BE2C (cell line): Measurements from ENCODE around the gene IFT88.

Source experiments
- DNase-seq: peaks from one replicate; pipeline ENCODE4 v3.0.0-alpha.2; 2020
- H3K27me3 ChIP-seq: fragments of 250-450 bp; sonication (Bioruptor Pico); 2 replicates; pipeline ENCODE4 v1.5.1; 2020; ENCODE audit warnings: mild to moderate bottlenecking
- H3K36me3 ChIP-seq: fragments of 250-450 bp; sonication (Bioruptor Pico); 2 replicates; pipeline ENCODE4 v1.5.1; 2020; ENCODE audit warnings: mild to moderate bottlenecking
- H3K4me1 ChIP-seq: fragments of 250-450 bp; sonication (Bioruptor Pico); 2 replicates; pipeline ENCODE4 v1.5.1; 2020
- H3K4me3 ChIP-seq: 2 replicates; pipeline ENCODE4 v1.5.1; 2011; ENCODE audit warnings: low read depth, low read length
- H3K9me3 ChIP-seq: fragments of 250-450 bp; sonication (Bioruptor Pico); 2 replicates; pipeline ENCODE4 v1.5.1; 2020
- TF ChIP-seq, protein P1 (sequence below): IDR thresholded peaks from 2 replicates; pipeline ENCODE4 v1.5.1; 2012; ENCODE audit warnings: mild to moderate bottlenecking, low read depth, low read length

Gene IFT88

DNA sequence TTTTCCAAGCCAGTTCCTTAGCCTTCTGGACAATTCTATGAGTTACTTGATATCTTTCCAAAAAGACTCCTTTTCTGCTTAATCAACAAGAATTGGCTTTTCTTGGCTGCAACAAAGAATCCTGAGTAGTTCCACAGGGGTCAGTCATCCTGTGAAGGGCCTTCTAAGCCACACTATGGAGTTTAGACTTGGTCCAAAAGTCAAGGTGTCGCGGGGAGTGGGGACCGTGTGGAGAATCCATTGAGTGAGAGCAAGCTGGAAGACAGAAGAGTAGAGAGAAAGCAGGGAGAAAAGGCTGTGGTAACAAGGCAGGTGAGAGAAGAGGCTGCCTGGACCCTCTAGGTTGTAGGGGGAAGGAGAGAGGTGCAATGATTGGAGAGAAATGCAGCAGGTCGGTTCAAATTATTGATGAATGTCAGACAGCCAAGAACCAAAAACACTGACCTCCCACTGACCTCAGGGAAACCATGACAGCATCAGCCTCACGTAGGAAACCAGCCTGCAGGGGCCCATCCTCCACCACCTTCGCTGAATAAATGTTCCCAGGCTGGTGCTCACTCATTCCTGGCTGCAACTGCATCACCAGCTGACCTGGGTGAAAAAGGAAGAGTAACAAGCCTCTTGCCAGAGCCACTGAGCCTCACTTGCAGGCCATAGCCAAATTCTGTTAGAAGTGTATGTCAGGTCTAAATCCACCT is 7.1 kb upstream of the IFT88 start:
- Histone ChIP-seq H3K36me3 (no peaks in the 10 kb centered on the region), H3K9me3 (no peaks in the 10 kb centered on the region), H3K4me1 (no peaks in the 10 kb centered on the region), H3K27me3 (no peaks in the 10 kb centered on the region), H3K4me3 (no peak overlapping the region)
- TF ChIP-seq, protein P1, sequence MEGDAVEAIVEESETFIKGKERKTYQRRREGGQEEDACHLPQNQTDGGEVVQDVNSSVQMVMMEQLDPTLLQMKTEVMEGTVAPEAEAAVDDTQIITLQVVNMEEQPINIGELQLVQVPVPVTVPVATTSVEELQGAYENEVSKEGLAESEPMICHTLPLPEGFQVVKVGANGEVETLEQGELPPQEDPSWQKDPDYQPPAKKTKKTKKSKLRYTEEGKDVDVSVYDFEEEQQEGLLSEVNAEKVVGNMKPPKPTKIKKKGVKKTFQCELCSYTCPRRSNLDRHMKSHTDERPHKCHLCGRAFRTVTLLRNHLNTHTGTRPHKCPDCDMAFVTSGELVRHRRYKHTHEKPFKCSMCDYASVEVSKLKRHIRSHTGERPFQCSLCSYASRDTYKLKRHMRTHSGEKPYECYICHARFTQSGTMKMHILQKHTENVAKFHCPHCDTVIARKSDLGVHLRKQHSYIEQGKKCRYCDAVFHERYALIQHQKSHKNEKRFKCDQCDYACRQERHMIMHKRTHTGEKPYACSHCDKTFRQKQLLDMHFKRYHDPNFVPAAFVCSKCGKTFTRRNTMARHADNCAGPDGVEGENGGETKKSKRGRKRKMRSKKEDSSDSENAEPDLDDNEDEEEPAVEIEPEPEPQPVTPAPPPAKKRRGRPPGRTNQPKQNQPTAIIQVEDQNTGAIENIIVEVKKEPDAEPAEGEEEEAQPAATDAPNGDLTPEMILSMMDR, result no peak
- no peak for DNase-seq

DNA sequence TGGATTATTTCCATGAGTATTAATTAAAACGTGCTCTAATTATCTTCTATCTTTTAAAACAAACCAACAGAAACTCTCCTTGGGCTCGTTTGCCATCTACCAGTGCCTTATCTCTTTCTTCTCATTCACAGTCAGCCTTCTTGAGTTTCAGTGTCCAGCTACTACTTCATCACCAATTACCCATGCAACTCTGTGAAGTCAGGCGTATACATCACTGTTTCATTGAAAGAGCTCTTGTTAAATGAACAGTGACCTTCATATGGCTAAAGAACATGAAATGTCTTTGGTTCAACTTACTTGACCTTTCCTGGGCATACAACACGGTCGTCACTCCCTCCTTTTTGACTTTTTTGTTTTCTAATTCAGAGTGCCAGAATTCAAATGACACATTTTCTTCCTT is 5.2 kb upstream of the IFT88 start:
- Histone ChIP-seq H3K27me3 (no peaks in the 10 kb centered on the region), H3K4me3 (no peak overlapping the region), H3K36me3 (no peaks in the 10 kb centered on the region), H3K9me3 (no peaks in the 10 kb centered on the region), H3K4me1 (no peaks in the 10 kb centered on the region)
- TF ChIP-seq, protein P1, result no peak
- DNase-seq, result no peak

DNA sequence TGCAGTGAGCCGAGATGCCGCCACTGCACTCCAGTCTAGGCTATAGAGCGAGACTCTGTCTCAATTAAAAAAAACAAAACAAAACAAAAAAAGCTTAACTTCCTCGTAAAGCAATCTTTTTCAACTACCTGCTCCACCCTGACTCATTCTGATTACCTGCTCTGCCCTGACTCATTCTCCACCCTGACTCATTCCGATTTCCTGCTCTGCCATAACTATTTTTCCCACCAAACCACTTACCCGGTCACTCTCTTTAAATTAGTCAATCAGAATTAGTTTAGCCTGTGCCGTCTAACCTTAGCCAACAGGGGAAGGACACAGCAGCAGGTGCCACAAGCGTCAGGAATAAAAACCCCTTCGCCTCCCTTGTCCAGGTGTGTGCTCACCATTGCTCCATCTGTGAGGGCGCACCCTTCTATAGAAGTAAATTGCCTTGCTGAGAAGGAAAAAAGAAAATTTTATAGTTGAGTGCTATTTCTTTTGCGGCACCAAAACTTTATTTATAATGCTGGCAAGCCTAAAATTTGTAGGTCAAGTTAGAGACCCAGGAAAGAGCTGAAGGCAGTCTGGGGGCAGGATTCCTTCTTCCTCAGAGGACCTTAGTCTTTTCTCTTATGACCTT is 1.7 kb upstream of the IFT88 start:
- Histone ChIP-seq H3K9me3 (no peaks in the 10 kb centered on the region), H3K27me3 (no peaks in the 10 kb centered on the region), H3K4me1 (no peaks in the 10 kb centered on the region; the same call in 1 of the 2 replicates), H3K36me3 (no peaks in the 10 kb centered on the region), H3K4me3 (no peak overlapping the region)
- TF ChIP-seq, protein P1, result no peak
- DNase-seq, result no peak

GRCh38 chr13:20566468-20566897 is 474 bp upstream of the IFT88 start:
- H3K9me3 ChIP-seq, result no peaks in the 10 kb centered on the region
- H3K4me1 ChIP-seq, result no peaks in the 10 kb centered on the region; the same call in 1 of the 2 replicates
- TF ChIP-seq, protein P1, result no peak
- no peaks in the 10 kb centered on the region for H3K36me3 ChIP-seq
- H3K4me3 ChIP-seq, result peak overlapping the region; percentile 87
- DNase-seq, result no peak
- no peaks in the 10 kb centered on the region for H3K27me3 ChIP-seq

GRCh38 chr13:20567881-20568528 is 1.0 kb downstream of the IFT88 start:
- H3K4me1 ChIP-seq, result no peaks in the 10 kb centered on the region; the same call in 1 of the 2 replicates
- peak overlapping the region; percentile 87 for H3K4me3 ChIP-seq
- DNase-seq, result no peak
- H3K27me3 ChIP-seq, result no peaks in the 10 kb centered on the region
- H3K9me3 ChIP-seq, result no peaks in the 10 kb centered on the region; the same call in 1 of the 2 replicates
- no peaks in the 10 kb centered on the region for H3K36me3 ChIP-seq
- TF ChIP-seq, protein P1, result no peak
